ENCODE results near the gene VSIG2.

Gene VSIG2

GRCh38 chr11:124751741-124752470 lies at the start of gene VSIG2:
Gene VSIG2 (minus strand): TSS chr11:124752255. CDS start chr11:124752137, 118 bp downstream.
- H3K27ac ChIP-seq, result no peak within 1 kb of the TSS
- TF ChIP-seq CTCF (conservative IDR thresholded peaks at IDR 0.05), result no peak

GRCh38 chr11:124801014-124801413 lies 49.0 kb upstream of the VSIG2 start:
- TF ChIP-seq ZFX (IDR thresholded peaks at IDR 0.05), result no peak
- TF ChIP-seq CTCF (conservative IDR thresholded peaks at IDR 0.05), result no peak
- peak overlapping the region; percentile 91 for H3K27ac ChIP-seq

GRCh38 chr11:124800226-124800929 lies 48.3 kb upstream of the VSIG2 start, which contains the start of gene MSANTD2:
Gene MSANTD2 (minus strand): TSS chr11:124800406. CDS start chr11:124800380, 26 bp downstream.
- no peak for TF ChIP-seq CTCF (conservative IDR thresholded peaks at IDR 0.05)
- TF ChIP-seq ZFX (IDR thresholded peaks at IDR 0.05), result peak; percentile 86
- peak within 1 kb of the TSS; percentile 91 for H3K27ac ChIP-seq

GRCh38 chr11:124799348-124800225 lies 47.5 kb upstream of the VSIG2 start:
- TF ChIP-seq ZFX (IDR thresholded peaks at IDR 0.05) (no peak), CTCF (conservative IDR thresholded peaks at IDR 0.05) (no peak)
- H3K27ac ChIP-seq, result peak overlapping the region; percentile 91

- H3K27ac ChIP-seq, result peak overlapping the region; percentile 91
- TF ChIP-seq CTCF (conservative IDR thresholded peaks at IDR 0.05) (no peak), ZFX (IDR thresholded peaks at IDR 0.05) (no peak)
Observed at GRCh38 chr11:124798991-124799347, 46.9 kb upstream of the VSIG2 start.

GRCh38 chr11:124796312-124796711 lies 44.3 kb upstream of the VSIG2 start:
- no peak overlapping the region for H3K27ac ChIP-seq
- no peak for TF ChIP-seq CTCF (conservative IDR thresholded peaks at IDR 0.05)
